Measurements from ENCODE around the gene SEC23B.
A peak's percentile ranks its signal among the peaks of the same experiment; 100 is the strongest.

SEC23B gene

GRCh38 chr20:18587665-18588573 lies 80.2 kb downstream of the SEC23B start, which contains the start of gene DTD1:
Gene DTD1 (plus strand): TSS chr20:18588054. CDS start chr20:18588073, 19 bp downstream.
- peak; percentile 94 for DNase-seq (ENCODE audit: low spot score)

DNA sequence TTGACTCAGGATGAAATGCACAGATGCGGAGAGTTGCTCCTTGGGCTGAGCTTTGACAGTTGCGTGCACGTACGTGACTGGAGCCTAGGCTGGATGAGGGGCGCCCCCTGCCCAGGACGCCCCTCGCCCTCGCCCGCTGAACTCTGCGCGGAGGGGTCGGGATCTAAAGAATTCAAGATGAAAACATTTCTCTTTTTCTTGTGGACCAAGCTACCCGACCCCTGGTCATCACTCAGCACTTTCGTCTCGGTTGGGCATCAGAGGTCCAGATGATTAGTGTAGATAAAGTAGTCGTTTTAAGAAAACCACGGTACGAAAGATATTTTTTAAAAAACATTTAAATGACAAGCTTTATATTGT lies 80.8 kb downstream of the SEC23B start:
- no peak for DNase-seq (ENCODE audit: low spot score)

- DNase-seq (ENCODE audit: low spot score), result no peak
These were observed 82.4 kb downstream of the SEC23B start for GRCh38 chr20:18589941-18590674.

GRCh38 chr20:18596270-18596669 lies 88.5 kb downstream of the SEC23B start:
- no peak for DNase-seq (ENCODE audit: low spot score)

GRCh38 chr20:18609741-18610140 lies 102.0 kb downstream of the SEC23B start:
- DNase-seq (ENCODE audit: low spot score), result no peak
